ENCODE results near the gene COASY.

COASY gene

DNA sequence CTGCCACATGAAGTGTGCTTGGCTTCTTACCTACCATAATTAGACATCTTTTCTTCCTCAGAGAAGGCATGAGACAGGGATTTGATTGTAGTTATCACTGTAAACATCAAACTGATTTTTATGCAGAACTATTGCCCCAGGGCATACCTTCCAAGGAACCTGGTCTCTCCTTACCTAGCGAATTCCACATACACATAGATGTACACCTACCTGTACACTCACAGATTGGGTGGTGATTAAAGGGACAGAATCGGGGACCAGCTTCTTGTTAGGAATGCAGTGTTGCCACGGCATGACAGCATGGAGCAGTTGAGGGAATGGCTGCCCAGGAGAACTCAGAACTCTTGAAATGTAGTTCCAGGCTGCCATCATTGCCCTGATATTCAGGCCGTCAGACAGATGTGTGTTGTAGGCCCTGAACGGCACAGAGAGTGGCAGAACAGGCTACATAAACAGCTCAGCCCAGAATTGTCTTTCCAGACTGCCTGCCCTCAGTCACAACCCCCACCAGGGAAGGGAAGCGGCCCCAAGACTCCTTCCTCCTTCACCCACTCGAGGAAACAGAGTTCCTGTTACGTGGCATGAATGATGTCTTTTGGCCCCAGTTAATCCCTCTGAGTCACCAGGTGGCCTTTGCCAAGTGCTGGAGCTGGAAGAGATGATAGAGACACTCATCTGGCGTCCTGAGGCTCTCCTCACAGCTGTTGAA, 43.7 kb upstream of the COASY start:
- Histone ChIP-seq H3K4me1 (ENCODE audit: control extremely low read depth in 1 of 4, control insufficient read depth in 4 of 4, insufficient read depth in 4 of 4, low read length in 3 of 4) (peaks cover 26 to 70% (median 62%) of the 10 kb centered on the region in 4 experiments), H3K27ac (ENCODE audit: insufficient read depth in 1 of 2, low read depth in 1 of 2, low read length in 2 of 2, poor library complexity in 1 of 2, severe bottlenecking in 2 of 2) (peak overlapping the region; percentile 16 to 78), H3K27me3 (replicated peaks in 2 of 5; ENCODE audit: control insufficient read depth in 4 of 5, insufficient read depth in 5 of 5, low read length in 4 of 5) (no peaks in the 10 kb centered on the region), H3K36me3 (ENCODE audit: control insufficient read depth in 4 of 4, insufficient read depth in 4 of 4, low read length in 3 of 4) (peaks cover 0 to 37% (median 20%) of the 10 kb centered on the region in 4 experiments), H3K9me3 (ENCODE audit: control extremely low read depth in 1 of 5, control insufficient read depth in 4 of 5, insufficient read depth in 2 of 5, low read depth in 1 of 5, low read length in 4 of 5) (no peaks in the 10 kb centered on the region), H3K4me3 (ENCODE audit: control insufficient read depth in 1 of 7, extremely low read depth in 1 of 7, insufficient read depth in 4 of 7, low read depth in 2 of 7, low read length in 6 of 7) (peak overlapping the region in 5 of 7 experiments; percentile 4 to 56 (median 44))
- 17% methylated on average over 8 of the region's 9 CpGs for WGBS (ENCODE audit: insufficient coverage)
- DNase-seq = peak; percentile 86 to 91 (median 90)
- ChIA-PET CTCF (interaction anchor here (0.6 to 5.8 kb wide), 26 partner anchors 10 to 207 kb away, joined by 3 to 47 read pairs (median 6); partner anchors contain the start of gene CAVIN1), POLR2A (interaction anchor here (0.5 to 1.9 kb wide), 9 partner anchors 9 to 228 kb away, joined by 3 to 9 read pairs (median 3); partner anchors contain the start of genes NAGLU and STAT3)

DNA sequence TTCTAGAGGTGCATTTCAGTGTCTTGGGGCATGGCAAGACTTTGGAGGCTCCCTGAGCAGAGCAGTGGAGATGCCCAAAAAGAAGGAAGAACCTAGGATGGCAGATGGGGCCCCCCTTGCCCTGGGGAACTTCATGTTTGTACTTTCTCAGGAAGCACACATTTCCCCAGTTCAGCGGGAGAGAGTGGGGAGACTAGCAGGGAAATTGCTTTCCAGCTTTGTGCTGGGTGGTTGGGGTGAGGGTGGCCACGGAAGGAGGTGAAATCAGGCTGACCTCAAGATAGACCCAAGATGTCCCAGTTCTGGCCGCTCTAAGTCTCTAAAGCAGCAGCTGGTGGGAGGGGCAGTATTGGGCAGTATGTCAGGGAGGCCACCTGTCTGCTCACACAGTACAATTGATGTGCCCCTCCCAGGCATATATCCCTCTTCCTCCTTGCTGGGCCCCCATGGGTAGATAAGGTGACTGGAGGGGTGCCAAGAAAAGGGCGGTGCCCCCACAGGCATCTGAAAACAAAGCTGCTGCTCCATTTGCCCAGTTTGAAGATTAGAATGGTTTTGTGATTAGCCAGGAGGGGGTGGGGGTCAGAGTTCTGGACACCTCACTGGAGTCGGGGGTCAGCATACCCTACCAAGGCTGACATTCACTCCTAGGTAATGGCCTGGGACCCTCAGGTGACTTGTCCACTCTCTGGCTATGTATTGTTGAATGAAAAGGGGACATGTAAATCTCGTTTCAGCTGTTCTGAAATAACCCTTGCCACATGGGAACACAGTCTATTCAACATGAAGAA, 43.0 kb upstream of the COASY start:
- H3K9me3 ChIP-seq (ENCODE audit: control extremely low read depth in 1 of 5, control insufficient read depth in 4 of 5, insufficient read depth in 2 of 5, low read depth in 1 of 5, low read length in 4 of 5) = no peaks in the 10 kb centered on the region
- H3K36me3 ChIP-seq (ENCODE audit: control insufficient read depth in 4 of 4, insufficient read depth in 4 of 4, low read length in 3 of 4) = peaks cover 0 to 30% (median 18%) of the 10 kb centered on the region in 4 experiments
- CTCF ChIA-PET = interaction anchor here (0.6 to 5.8 kb wide), 26 partner anchors 10 to 245 kb away, joined by 3 to 47 read pairs (median 6); partner anchors contain the start of gene CAVIN1
- peaks cover 26 to 70% (median 62%) of the 10 kb centered on the region in 4 experiments for H3K4me1 ChIP-seq (ENCODE audit: control extremely low read depth in 1 of 4, control insufficient read depth in 4 of 4, insufficient read depth in 4 of 4, low read length in 3 of 4)
- peak overlapping the region; percentile 59 to 78 for H3K27ac ChIP-seq (ENCODE audit: insufficient read depth in 1 of 2, low read depth in 1 of 2, low read length in 2 of 2, poor library complexity in 1 of 2, severe bottlenecking in 2 of 2)
- H3K27me3 ChIP-seq (replicated peaks in 2 of 5; ENCODE audit: control insufficient read depth in 4 of 5, insufficient read depth in 5 of 5, low read length in 4 of 5) = no peaks in the 10 kb centered on the region
- peak overlapping the region in 4 of 7 experiments; percentile 40 to 56 (median 45) for H3K4me3 ChIP-seq (ENCODE audit: control insufficient read depth in 1 of 7, extremely low read depth in 1 of 7, insufficient read depth in 4 of 7, low read depth in 2 of 7, low read length in 6 of 7)
- DNase-seq = peak; percentile 59 to 80 (median 72)
- POLR2A ChIA-PET = interaction anchor here (0.5 to 1.9 kb wide), 12 partner anchors 8 to 229 kb away, joined by 3 to 9 read pairs (median 3); partner anchors contain the start of genes CAVIN1, NAGLU and STAT3
- 0% methylated on average over 1 of the region's 6 CpGs for WGBS (ENCODE audit: insufficient coverage)

DNA sequence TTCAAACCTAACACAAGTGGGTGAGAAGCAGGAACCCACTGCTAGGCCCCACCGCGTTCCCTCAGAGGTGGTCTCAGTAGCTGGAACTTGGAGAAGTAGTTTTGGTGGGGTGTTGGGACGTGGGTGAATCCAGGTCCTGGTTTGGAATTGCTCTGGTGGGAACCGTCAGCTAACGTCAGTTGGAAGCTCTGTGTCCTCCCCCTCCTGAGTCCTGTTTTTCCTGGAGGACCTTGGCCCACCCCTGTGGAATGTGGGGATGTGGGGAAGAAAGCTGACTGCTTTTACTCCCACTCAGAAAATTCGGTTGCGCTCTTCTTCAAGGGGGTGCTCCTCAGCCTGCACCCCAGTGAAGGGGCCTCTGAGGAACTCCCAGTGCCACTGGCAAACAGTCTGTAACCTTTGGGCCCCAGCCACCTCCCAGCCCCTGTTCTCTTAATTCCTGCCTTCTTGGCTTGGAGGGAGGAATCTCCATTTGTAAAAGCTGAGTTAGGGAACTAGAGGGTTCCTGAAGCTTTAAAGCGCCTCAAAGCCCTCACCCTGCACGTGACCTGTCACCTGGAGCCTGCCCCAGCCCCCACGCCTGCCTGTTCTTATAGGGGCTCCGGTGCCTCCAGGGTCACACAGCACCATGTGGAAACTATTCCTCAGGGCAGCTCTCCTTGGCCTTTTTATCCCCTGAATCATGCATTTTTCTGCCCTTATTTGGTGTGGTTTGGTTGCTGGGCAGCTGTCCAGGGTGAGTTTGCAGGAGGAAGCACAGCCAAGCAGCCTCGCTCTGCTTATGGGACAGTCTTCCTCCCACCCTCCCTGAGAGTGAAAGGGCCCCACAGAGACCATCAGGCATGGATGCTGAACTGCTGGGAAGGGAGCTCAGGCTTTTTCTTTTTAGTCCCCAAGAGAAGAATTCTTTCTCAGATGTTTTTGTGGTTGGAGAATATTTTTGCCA, 42.1 kb upstream of the COASY start:
- WGBS (ENCODE audit: insufficient coverage) = 24% methylated on average over 8 of the region's 12 CpGs

DNA sequence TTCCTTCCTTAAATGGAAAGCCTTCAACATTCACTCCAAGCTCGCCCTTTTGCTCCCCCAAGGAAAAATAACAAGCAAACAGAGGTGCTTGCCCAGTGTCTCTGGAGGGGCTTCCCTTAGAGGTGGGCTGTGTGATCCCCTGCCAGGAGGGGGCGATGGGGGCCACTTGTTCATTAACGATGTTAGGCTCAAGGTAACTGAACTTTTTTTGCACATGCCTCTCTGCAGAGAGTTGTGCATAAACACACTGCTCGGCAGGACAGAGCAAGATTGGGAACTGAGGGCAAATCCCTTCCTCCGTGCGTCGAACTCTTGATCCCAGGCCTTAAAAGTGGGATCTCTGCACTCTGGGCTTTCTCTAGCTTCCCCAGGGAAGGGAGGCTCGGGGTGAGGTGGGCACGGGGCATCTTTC, 41.4 kb upstream of the COASY start:
- ChIA-PET CTCF (interaction anchor here (0.5 to 5.8 kb wide), 18 partner anchors 8 to 523 kb away, joined by 3 to 47 read pairs (median 10); partner anchors contain the start of gene CAVIN1), POLR2A (interaction anchor here (0.6 to 0.9 kb wide), 3 partner anchors 10 to 212 kb away, joined by 3 to 4 read pairs (median 3); partner anchors contain the start of gene STAT3)
- peak overlapping the region in 1 of 2 experiments; percentile 78 for H3K27ac ChIP-seq (ENCODE audit: insufficient read depth in 1 of 2, low read depth in 1 of 2, low read length in 2 of 2, poor library complexity in 1 of 2, severe bottlenecking in 2 of 2)
- peak in 2 of 3 donors; percentile 59 to 60 for DNase-seq
- peaks cover 26 to 70% (median 62%) of the 10 kb centered on the region in 4 experiments for H3K4me1 ChIP-seq (ENCODE audit: control extremely low read depth in 1 of 4, control insufficient read depth in 4 of 4, insufficient read depth in 4 of 4, low read length in 3 of 4)
- peak overlapping the region in 1 of 7 experiments; percentile 37 for H3K4me3 ChIP-seq (ENCODE audit: control insufficient read depth in 1 of 7, extremely low read depth in 1 of 7, insufficient read depth in 4 of 7, low read depth in 2 of 7, low read length in 6 of 7)
- H3K9me3 ChIP-seq (ENCODE audit: control extremely low read depth in 1 of 5, control insufficient read depth in 4 of 5, insufficient read depth in 2 of 5, low read depth in 1 of 5, low read length in 4 of 5) = no peaks in the 10 kb centered on the region
- WGBS (ENCODE audit: insufficient coverage) = 64% methylated on average over 8 of the region's 9 CpGs
- H3K36me3 ChIP-seq (ENCODE audit: control insufficient read depth in 4 of 4, insufficient read depth in 4 of 4, low read length in 3 of 4) = peaks cover 0 to 20% (median 8%) of the 10 kb centered on the region in 4 experiments
- H3K27me3 ChIP-seq (replicated peaks in 2 of 5; ENCODE audit: control insufficient read depth in 4 of 5, insufficient read depth in 5 of 5, low read length in 4 of 5) = no peaks in the 10 kb centered on the region

More for the DNA sequence above, 42.1 kb upstream of the COASY start:
- Histone ChIP-seq H3K36me3 (ENCODE audit: control insufficient read depth in 4 of 4, insufficient read depth in 4 of 4, low read length in 3 of 4) (peaks cover 0 to 22% (median 9%) of the 10 kb centered on the region in 4 experiments), H3K4me1 (ENCODE audit: control extremely low read depth in 1 of 4, control insufficient read depth in 4 of 4, insufficient read depth in 4 of 4, low read length in 3 of 4) (peaks cover 26 to 70% (median 62%) of the 10 kb centered on the region in 4 experiments), H3K27me3 (replicated peaks in 2 of 5; ENCODE audit: control insufficient read depth in 4 of 5, insufficient read depth in 5 of 5, low read length in 4 of 5) (no peaks in the 10 kb centered on the region), H3K4me3 (ENCODE audit: control insufficient read depth in 1 of 7, extremely low read depth in 1 of 7, insufficient read depth in 4 of 7, low read depth in 2 of 7, low read length in 6 of 7) (peak overlapping the region in 2 of 7 experiments; percentile 21 to 56), H3K9me3 (ENCODE audit: control extremely low read depth in 1 of 5, control insufficient read depth in 4 of 5, insufficient read depth in 2 of 5, low read depth in 1 of 5, low read length in 4 of 5) (no peaks in the 10 kb centered on the region), H3K27ac (ENCODE audit: insufficient read depth in 1 of 2, low read depth in 1 of 2, low read length in 2 of 2, poor library complexity in 1 of 2, severe bottlenecking in 2 of 2) (peak overlapping the region; percentile 28 to 78)
- ChIA-PET POLR2A (interaction anchor here (0.6 to 1.9 kb wide), 11 partner anchors 8 to 213 kb away, joined by 3 to 9 read pairs (median 4); partner anchors contain the start of genes CAVIN1, NAGLU and STAT3), CTCF (interaction anchor here (0.6 to 5.8 kb wide), 24 partner anchors 9 to 244 kb away, joined by 3 to 47 read pairs (median 8); partner anchors contain the start of gene CAVIN1)
- no peak for DNase-seq

DNA sequence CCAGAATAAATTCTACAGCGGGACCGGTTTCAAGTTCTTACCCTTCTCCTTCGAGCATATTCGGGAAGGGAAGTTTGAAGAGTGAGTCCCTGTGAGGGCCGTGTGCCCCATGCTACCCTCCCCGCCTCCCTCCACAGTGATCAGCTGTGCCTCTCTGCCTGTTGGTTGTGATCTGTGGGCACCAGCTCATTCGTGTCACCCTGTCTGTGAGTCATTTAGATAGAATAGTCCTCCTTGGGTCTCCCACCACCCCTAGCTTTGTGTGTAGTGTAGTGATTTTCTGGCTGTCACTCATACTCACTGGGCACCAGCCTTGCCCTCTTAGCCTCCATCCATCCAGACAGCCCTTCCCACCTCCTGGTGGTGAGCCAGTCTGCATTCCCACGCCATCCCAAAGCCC, 40.9 kb upstream of the COASY start:
- WGBS (ENCODE audit: insufficient coverage) = 67% methylated on average over 6 of the region's 8 CpGs
- Histone ChIP-seq H3K27me3 (replicated peaks in 2 of 5; ENCODE audit: control insufficient read depth in 4 of 5, insufficient read depth in 5 of 5, low read length in 4 of 5) (no peaks in the 10 kb centered on the region), H3K4me1 (ENCODE audit: control extremely low read depth in 1 of 4, control insufficient read depth in 4 of 4, insufficient read depth in 4 of 4, low read length in 3 of 4) (peaks cover 22 to 67% (median 58%) of the 10 kb centered on the region in 4 experiments), H3K27ac (ENCODE audit: insufficient read depth in 1 of 2, low read depth in 1 of 2, low read length in 2 of 2, poor library complexity in 1 of 2, severe bottlenecking in 2 of 2) (no peak overlapping the region), H3K36me3 (ENCODE audit: control insufficient read depth in 4 of 4, insufficient read depth in 4 of 4, low read length in 3 of 4) (peaks cover 0 to 20% (median 8%) of the 10 kb centered on the region in 4 experiments), H3K4me3 (ENCODE audit: control insufficient read depth in 1 of 7, extremely low read depth in 1 of 7, insufficient read depth in 4 of 7, low read depth in 2 of 7, low read length in 6 of 7) (no peak overlapping the region), H3K9me3 (ENCODE audit: control extremely low read depth in 1 of 5, control insufficient read depth in 4 of 5, insufficient read depth in 2 of 5, low read depth in 1 of 5, low read length in 4 of 5) (no peaks in the 10 kb centered on the region)
- CTCF ChIA-PET = interaction anchor here (0.5 to 5.8 kb wide), 12 partner anchors 8 to 524 kb away, joined by 3 to 47 read pairs (median 10); no protein-coding TSS in a partner anchor
- POLR2A ChIA-PET = interaction anchor here (0.7 to 0.9 kb wide), 2 partner anchors 9 to 132 kb away, joined by 3 read pairs; partner anchors contain the start of gene STAT3
- no peak for DNase-seq
